Stimulated activated naive B cell treated with anti-CD40 and anti-IgM and Interleukin-4, amounts not matched to agents 10 μg/mL and 1 μg/mL and 100 μg/mL, for 72 hours (primary cell): ENCODE results near the gene QRFP.

Experiments used
- ATAC-seq, 2 donors: fragments of 150-1000 bp; cut with Tn5 transposase; replicated peaks; 2 replicates each; pipeline ENCODE4 v1.10.0; 2021; ENCODE audit warnings: moderate library complexity in 1 of 2
- DNase-seq: peaks from one replicate; pipeline ENCODE4 v3.0.0; 2021
- H3K27ac Mint-ChIP-seq: one replicate; pipeline ENCODE4 v1.8.0; 2022; ENCODE audit warnings: mild to moderate bottlenecking, mixed read lengths
- H3K27me3 Mint-ChIP-seq, 2 donors: one replicate each; pipeline ENCODE4 v1.8.0; 2022; ENCODE audit warnings: mixed read lengths in 2 of 2
- H3K36me3 Mint-ChIP-seq, 2 donors: one replicate each; pipeline ENCODE4 v1.8.0; 2022; ENCODE audit warnings: mixed read lengths in 2 of 2, mild to moderate bottlenecking in 1 of 2
- H3K4me1 Mint-ChIP-seq, 2 donors: one replicate each; pipeline ENCODE4 v1.8.0; 2022; ENCODE audit warnings: mixed read lengths in 2 of 2, mild to moderate bottlenecking in 1 of 2
- H3K4me3 Mint-ChIP-seq, 2 donors: one replicate each; pipeline ENCODE4 v1.8.0; 2022; ENCODE audit warnings: mild to moderate bottlenecking in 2 of 2, mixed read lengths in 2 of 2, moderate library complexity in 1 of 2
- H3K9me3 Mint-ChIP-seq, 2 donors: one replicate each; pipeline ENCODE4 v1.8.0; 2022; ENCODE audit warnings: mixed read lengths in 2 of 2, mild to moderate bottlenecking in 1 of 2

The QRFP gene

DNA sequence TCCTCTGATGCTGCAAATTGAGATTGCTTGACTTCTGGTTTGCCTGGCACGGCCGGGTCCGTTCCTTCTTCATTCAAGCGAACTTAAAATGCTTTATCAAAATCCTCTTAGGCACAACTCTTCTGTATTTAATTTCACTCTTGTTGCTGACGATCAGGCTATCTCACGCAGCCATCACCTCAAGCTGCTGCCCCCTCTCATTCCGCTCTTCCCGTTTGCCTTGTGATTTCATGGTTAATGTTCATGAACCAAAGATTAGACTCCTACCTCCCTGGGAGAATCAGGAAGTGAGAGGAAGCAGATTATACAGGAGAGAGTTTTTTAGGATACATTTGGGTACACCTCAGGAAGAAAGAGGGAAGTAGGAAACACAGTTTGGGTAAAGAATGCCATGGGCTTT, 22.6 kb downstream of the QRFP start:
- Mint-ChIP-seq H3K36me3 (peaks cover 45 to 53% of the 10 kb centered on the region in 2 donors), H3K9me3 (no peaks in the 10 kb centered on the region), H3K27ac (no peak overlapping the region), H3K4me3 (no peak overlapping the region), H3K4me1 (peaks cover 20 to 26% of the 10 kb centered on the region in 2 donors), H3K27me3 (no peaks in the 10 kb centered on the region)
- no peak for ATAC-seq
- no peak for DNase-seq

DNA sequence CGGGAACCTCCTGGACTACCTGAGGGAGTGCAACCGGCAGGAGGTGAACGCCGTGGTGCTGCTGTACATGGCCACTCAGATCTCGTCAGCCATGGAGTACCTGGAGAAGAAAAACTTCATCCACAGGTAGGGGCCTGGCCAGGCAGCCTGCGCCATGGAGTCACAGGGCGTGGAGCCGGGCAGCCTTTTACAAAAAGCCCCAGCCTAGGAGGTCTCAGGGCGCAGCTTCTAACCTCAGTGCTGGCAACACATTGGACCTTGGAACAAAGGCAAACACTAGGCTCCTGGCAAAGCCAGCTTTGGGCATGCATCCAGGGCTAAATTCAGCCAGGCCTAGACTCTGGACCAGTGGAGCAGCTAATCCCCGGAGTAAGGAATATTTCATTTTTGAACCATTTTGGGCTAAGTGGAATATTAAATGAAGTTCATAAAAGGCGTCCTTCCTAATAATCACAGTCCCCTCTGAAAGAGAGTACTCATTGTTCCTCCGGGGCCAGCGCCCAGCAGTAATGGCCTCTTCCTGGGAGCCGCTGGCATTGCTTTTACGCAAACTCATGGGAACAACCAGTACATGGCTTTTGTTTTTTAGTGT, 23.6 kb downstream of the QRFP start:
- Mint-ChIP-seq H3K27me3 (no peaks in the 10 kb centered on the region), H3K9me3 (no peaks in the 10 kb centered on the region), H3K4me3 (no peak overlapping the region), H3K4me1 (peaks cover 20 to 26% of the 10 kb centered on the region in 2 donors), H3K27ac (no peak overlapping the region), H3K36me3 (peaks cover 39 to 53% of the 10 kb centered on the region in 2 donors)
- DNase-seq (no peak), ATAC-seq (no peak)

GRCh38 chr9:130872508-130872907, 24.1 kb downstream of the QRFP start:
- Mint-ChIP-seq H3K4me1 (peaks cover 20 to 26% of the 10 kb centered on the region in 2 donors), H3K27me3 (no peaks in the 10 kb centered on the region), H3K36me3 (peaks cover 36 to 52% of the 10 kb centered on the region in 2 donors), H3K4me3 (no peak overlapping the region), H3K9me3 (no peaks in the 10 kb centered on the region), H3K27ac (no peak overlapping the region)
- ATAC-seq (no peak), DNase-seq (no peak)

GRCh38 chr9:130872093-130872492, 24.5 kb downstream of the QRFP start:
- Mint-ChIP-seq H3K27ac (peak overlapping the region; percentile 96), H3K36me3 (peaks cover 36 to 48% of the 10 kb centered on the region in 2 donors), H3K9me3 (no peaks in the 10 kb centered on the region), H3K4me3 (peak overlapping the region in 1 of 2 donors; percentile 19), H3K27me3 (no peaks in the 10 kb centered on the region), H3K4me1 (peaks cover 20 to 26% of the 10 kb centered on the region in 2 donors)
- DNase-seq (no peak), ATAC-seq (no peak)

GRCh38 chr9:130871395-130872062, 25.1 kb downstream of the QRFP start:
- ATAC-seq (peak; percentile 69 to 72), DNase-seq (no peak)
- peak overlapping the region; percentile 11 to 34 for H3K4me3 Mint-ChIP-seq
- peaks cover 20 to 26% of the 10 kb centered on the region in 2 donors for H3K4me1 Mint-ChIP-seq
- no peaks in the 10 kb centered on the region for H3K27me3 Mint-ChIP-seq
- H3K27ac Mint-ChIP-seq: peak overlapping the region; percentile 96
- H3K9me3 Mint-ChIP-seq: no peaks in the 10 kb centered on the region
- peaks cover 36 to 45% of the 10 kb centered on the region in 2 donors for H3K36me3 Mint-ChIP-seq

GRCh38 chr9:130870491-130871381, 25.9 kb downstream of the QRFP start:
- Mint-ChIP-seq H3K4me3 (peak overlapping the region; percentile 7 to 34), H3K27me3 (no peaks in the 10 kb centered on the region), H3K9me3 (no peaks in the 10 kb centered on the region), H3K27ac (peak overlapping the region; percentile 96), H3K4me1 (peaks cover 23 to 31% of the 10 kb centered on the region in 2 donors), H3K36me3 (peaks cover 34 to 45% of the 10 kb centered on the region in 2 donors)
- DNase-seq (peak; percentile 72), ATAC-seq (peak; percentile 95)

DNA sequence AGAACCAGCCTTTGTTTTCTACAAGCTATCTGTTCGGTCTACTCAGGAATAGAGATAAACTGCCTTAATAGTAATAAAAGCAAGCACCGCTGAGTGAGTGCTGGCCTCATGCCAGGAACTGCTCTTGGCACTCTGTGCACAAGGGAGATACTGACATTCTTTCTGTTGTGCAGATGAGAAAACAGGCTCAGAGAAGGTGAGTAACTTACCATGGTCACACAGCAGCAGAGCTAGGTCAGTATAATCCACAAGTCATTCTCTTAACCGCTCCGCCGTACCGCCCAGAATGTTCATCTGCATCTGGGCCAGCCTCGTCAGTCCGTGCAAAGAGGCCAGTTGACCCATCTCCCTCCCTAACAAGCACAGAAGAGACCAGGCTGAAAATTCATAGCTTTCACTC, 27.4 kb downstream of the QRFP start:
- no peak overlapping the region for H3K4me3 Mint-ChIP-seq
- no peaks in the 10 kb centered on the region for H3K9me3 Mint-ChIP-seq
- H3K36me3 Mint-ChIP-seq: peaks cover 22 to 30% of the 10 kb centered on the region in 2 donors
- H3K27me3 Mint-ChIP-seq: no peaks in the 10 kb centered on the region
- H3K27ac Mint-ChIP-seq: no peak overlapping the region
- DNase-seq (no peak), ATAC-seq (no peak)
- H3K4me1 Mint-ChIP-seq: peaks cover 23 to 31% of the 10 kb centered on the region in 2 donors

DNA sequence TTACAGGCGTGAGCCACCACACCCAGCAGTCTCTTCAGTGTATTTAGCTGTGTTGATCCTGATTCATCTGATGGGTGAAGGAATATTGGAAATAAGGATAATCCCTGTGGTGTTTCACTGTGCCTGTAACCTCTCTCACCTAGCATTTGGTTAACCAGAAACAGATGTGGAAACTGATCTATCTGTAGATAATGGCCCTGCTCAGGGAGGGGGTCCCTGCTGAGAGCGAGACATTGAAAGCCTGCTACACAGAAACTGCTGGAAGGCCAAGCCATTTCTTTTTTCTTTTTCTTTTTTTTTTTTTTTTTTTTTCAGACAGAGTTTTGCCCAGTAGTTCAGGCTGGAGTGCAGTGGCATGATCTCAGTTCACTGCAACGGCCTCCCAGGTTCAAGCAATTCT, 28.4 kb downstream of the QRFP start:
- no peak overlapping the region for H3K4me3 Mint-ChIP-seq
- peaks cover 17 to 23% of the 10 kb centered on the region in 2 donors for H3K36me3 Mint-ChIP-seq
- no peak for DNase-seq
- no peak for ATAC-seq
- H3K27me3 Mint-ChIP-seq: no peaks in the 10 kb centered on the region
- no peaks in the 10 kb centered on the region for H3K9me3 Mint-ChIP-seq
- H3K4me1 Mint-ChIP-seq: peaks cover 25 to 31% of the 10 kb centered on the region in 2 donors
- no peak overlapping the region for H3K27ac Mint-ChIP-seq

DNA sequence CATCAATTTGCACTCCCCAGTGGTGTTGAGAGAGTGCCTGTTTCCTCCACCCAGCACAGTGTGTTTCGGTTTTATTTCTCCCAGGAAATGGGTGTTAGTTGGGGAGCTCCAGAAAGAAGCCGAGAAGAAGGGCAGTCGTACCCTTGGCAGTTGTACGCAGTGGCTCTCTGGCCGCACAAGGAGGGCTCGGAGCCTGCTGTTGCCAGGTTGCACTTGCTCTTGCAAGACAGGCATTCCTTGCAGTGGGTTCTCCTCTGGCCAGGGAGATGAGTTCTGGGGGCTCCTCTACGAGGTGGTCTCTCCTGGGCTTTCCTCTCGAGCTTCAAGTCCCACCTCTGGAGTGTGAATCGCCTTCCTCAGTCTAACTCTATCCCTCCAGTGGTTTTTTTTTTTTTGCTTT, 29.1 kb downstream of the QRFP start:
- Mint-ChIP-seq H3K4me3 (no peak overlapping the region), H3K36me3 (peaks cover 17 to 24% of the 10 kb centered on the region in 2 donors), H3K27me3 (no peaks in the 10 kb centered on the region), H3K9me3 (no peaks in the 10 kb centered on the region), H3K27ac (no peak overlapping the region), H3K4me1 (peaks cover 25 to 31% of the 10 kb centered on the region in 2 donors)
- no peak for DNase-seq
- no peak for ATAC-seq

DNA sequence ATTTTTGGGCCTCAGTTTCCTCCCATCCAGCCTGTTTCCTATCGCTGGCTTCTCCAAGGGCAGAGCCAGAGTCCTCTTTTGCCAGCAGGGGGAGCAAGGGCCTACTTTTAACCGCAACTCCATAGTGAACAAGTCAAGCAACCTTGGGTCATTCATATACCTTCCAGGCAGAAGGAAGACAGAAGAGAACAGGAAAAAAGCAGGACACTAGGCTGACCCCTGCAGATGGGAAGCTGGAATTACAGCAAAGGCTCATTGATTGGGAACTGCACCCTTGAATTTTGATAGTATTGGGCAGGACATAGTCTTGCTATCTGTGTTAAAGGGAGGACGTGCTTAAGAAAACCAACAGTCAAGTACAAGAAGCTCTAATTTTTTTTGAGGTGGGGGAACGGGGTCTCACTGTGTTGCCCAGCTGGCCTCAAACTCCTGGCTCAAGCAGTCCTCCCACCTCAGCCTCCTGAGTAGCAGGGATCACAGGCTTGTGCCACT, 30.1 kb downstream of the QRFP start:
- H3K27ac Mint-ChIP-seq: no peak overlapping the region
- peaks cover 15 to 22% of the 10 kb centered on the region in 2 donors for H3K36me3 Mint-ChIP-seq
- no peaks in the 10 kb centered on the region for H3K27me3 Mint-ChIP-seq
- no peak for ATAC-seq
- H3K9me3 Mint-ChIP-seq: no peaks in the 10 kb centered on the region
- H3K4me3 Mint-ChIP-seq: no peak overlapping the region
- DNase-seq: peak; percentile 27
- peaks cover 19 to 23% of the 10 kb centered on the region in 2 donors for H3K4me1 Mint-ChIP-seq

DNA sequence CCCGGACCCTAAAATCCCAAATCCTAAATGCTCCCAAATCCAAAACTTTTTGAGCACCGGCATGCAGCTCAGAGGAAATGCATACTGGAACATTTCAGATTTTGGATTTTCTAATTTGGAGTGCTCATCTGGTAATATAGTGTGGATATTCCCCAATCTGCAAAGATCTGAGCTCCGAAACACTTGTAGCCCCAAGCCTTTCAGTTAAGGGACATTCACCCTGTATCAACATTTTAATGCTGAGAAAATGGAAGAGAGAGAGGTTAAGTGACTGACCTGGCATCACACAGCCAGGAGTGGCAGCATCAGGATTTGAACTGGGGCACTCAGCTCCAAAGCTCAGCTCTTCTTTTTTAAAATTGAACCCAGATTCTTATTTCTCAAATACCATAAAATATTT, 30.7 kb downstream of the QRFP start:
- ATAC-seq (no peak), DNase-seq (no peak)
- H3K36me3 Mint-ChIP-seq: peaks cover 15 to 22% of the 10 kb centered on the region in 2 donors
- H3K4me1 Mint-ChIP-seq: peaks cover 13 to 17% of the 10 kb centered on the region in 2 donors
- H3K27me3 Mint-ChIP-seq: no peaks in the 10 kb centered on the region
- H3K4me3 Mint-ChIP-seq: no peak overlapping the region
- H3K9me3 Mint-ChIP-seq: no peaks in the 10 kb centered on the region
- no peak overlapping the region for H3K27ac Mint-ChIP-seq

GRCh38 chr9:130864541-130864940, 32.1 kb downstream of the QRFP start:
- H3K9me3 Mint-ChIP-seq: no peaks in the 10 kb centered on the region
- ATAC-seq: no peak
- H3K36me3 Mint-ChIP-seq: peaks cover 16 to 27% of the 10 kb centered on the region in 2 donors
- peaks cover 5% of the 10 kb centered on the region in 2 donors for H3K4me1 Mint-ChIP-seq
- no peaks in the 10 kb centered on the region for H3K27me3 Mint-ChIP-seq
- no peak overlapping the region for H3K27ac Mint-ChIP-seq
- no peak for DNase-seq
- H3K4me3 Mint-ChIP-seq: no peak overlapping the region

DNA sequence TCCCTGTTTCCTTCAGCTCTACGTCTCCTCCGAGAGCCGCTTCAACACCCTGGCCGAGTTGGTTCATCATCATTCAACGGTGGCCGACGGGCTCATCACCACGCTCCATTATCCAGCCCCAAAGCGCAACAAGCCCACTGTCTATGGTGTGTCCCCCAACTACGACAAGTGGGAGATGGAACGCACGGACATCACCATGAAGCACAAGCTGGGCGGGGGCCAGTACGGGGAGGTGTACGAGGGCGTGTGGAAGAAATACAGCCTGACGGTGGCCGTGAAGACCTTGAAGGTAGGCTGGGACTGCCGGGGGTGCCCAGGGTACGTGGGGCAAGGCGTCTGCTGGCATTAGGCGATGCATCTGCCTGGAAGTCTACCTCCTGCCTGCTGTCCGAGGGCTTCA, 33.9 kb downstream of the QRFP start:
- Mint-ChIP-seq H3K27me3 (no peaks in the 10 kb centered on the region), H3K4me3 (no peak overlapping the region), H3K4me1 (peaks cover 5% of the 10 kb centered on the region in 2 donors), H3K9me3 (no peaks in the 10 kb centered on the region), H3K27ac (no peak overlapping the region), H3K36me3 (peaks cover 17 to 36% of the 10 kb centered on the region in 2 donors)
- DNase-seq: no peak
- ATAC-seq: no peak

- Mint-ChIP-seq H3K27ac (no peak overlapping the region), H3K27me3 (no peaks in the 10 kb centered on the region), H3K4me1 (peaks cover 5% of the 10 kb centered on the region in 2 donors), H3K36me3 (peaks cover 21 to 42% of the 10 kb centered on the region in 2 donors), H3K4me3 (no peak overlapping the region), H3K9me3 (no peaks in the 10 kb centered on the region)
- no peak for ATAC-seq
- DNase-seq: no peak
Observed at GRCh38 chr9:130862217-130862616, 34.4 kb downstream of the QRFP start.
